ENCODE measurements around the gene MTFP1. TPM values are rescaled to one million over a fixed set of nuclear protein-coding genes. Genes with fewer than 3 reads are reported as not detected.
A peak's percentile ranks its signal among the peaks of the same experiment; 100 is the strongest.

The MTFP1 gene
- total and polyA plus RNA-seq, 9 of the 15 experiments (the other 6 are each of a cell fraction or from before 2014, with no cell fraction given): 10.7 to 52.0 (median 30.1) TPM

- TF ChIP-seq, protein P1, sequence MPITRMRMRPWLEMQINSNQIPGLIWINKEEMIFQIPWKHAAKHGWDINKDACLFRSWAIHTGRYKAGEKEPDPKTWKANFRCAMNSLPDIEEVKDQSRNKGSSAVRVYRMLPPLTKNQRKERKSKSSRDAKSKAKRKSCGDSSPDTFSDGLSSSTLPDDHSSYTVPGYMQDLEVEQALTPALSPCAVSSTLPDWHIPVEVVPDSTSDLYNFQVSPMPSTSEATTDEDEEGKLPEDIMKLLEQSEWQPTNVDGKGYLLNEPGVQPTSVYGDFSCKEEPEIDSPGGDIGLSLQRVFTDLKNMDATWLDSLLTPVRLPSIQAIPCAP (CRISPR knock-in tag; IDR thresholded peaks at IDR 0.05; ENCODE audit: borderline replicate concordance): no peak
- TF ChIP-seq ZNF280A (IDR thresholded peaks at IDR 0.05; ENCODE audit: low read depth, partially characterized antibody) (no peak), ZNF311 (CRISPR knock-in tag; IDR thresholded peaks at IDR 0.05) (no peak), SMAD1 (IDR thresholded peaks at IDR 0.05; ENCODE audit: low read depth, low read length, partially characterized antibody) (no peak), MYNN (IDR thresholded peaks at IDR 0.05) (no peak), MYNN (CRISPR knock-in tag; IDR thresholded peaks at IDR 0.05) (no peak), PRPF4 (IDR thresholded peaks at IDR 0.05; ENCODE audit: insufficient read depth, low read depth, low read length, poor library complexity, severe bottlenecking) (no peak), MAFG (tag; conservative IDR thresholded peaks at IDR 0.05) (no peak), SMAD3 (CRISPR knock-in tag; conservative IDR thresholded peaks at IDR 0.05) (no peak), RB1 (IDR thresholded peaks at IDR 0.05; ENCODE audit: low read depth) (peak; percentile 28; the same call in 1 of the 2 replicates), ESRRB (CRISPR knock-in tag; IDR thresholded peaks at IDR 0.05; ENCODE audit: borderline replicate concordance) (no peak), ZNF354B (CRISPR knock-in tag; IDR thresholded peaks at IDR 0.05) (no peak), ZNF146 (CRISPR knock-in tag; IDR thresholded peaks at IDR 0.05; ENCODE audit: unreplicated experiment) (no peak), ZNF347 (CRISPR knock-in tag; IDR thresholded peaks at IDR 0.05; ENCODE audit: low read depth) (no peak), ZNF282 (CRISPR knock-in tag; IDR thresholded peaks at IDR 0.05) (no peak)
- TF ChIP-seq, protein P2, sequence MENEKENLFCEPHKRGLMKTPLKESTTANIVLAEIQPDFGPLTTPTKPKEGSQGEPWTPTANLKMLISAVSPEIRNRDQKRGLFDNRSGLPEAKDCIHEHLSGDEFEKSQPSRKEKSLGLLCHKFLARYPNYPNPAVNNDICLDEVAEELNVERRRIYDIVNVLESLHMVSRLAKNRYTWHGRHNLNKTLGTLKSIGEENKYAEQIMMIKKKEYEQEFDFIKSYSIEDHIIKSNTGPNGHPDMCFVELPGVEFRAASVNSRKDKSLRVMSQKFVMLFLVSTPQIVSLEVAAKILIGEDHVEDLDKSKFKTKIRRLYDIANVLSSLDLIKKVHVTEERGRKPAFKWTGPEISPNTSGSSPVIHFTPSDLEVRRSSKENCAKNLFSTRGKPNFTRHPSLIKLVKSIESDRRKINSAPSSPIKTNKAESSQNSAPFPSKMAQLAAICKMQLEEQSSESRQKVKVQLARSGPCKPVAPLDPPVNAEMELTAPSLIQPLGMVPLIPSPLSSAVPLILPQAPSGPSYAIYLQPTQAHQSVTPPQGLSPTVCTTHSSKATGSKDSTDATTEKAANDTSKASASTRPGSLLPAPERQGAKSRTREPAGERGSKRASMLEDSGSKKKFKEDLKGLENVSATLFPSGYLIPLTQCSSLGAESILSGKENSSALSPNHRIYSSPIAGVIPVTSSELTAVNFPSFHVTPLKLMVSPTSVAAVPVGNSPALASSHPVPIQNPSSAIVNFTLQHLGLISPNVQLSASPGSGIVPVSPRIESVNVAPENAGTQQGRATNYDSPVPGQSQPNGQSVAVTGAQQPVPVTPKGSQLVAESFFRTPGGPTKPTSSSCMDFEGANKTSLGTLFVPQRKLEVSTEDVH (IDR thresholded peaks at IDR 0.05; ENCODE audit: low read depth, partially characterized antibody): no peak
Observed at GRCh38 chr22:30425616-30426387, at the start of gene MTFP1 (continued).
